HepG2 (cell line): ENCODE data around the gene CXCL17. TPM values are rescaled to one million over a fixed set of nuclear protein-coding genes. Genes with fewer than 3 reads are reported as not detected.

Experiments used
- E2F2 ChIP-seq: sonication (generic); formaldehyde crosslinking; IDR thresholded peaks from 2 replicates; pipeline ENCODE4 v1.4.0; 2020; ENCODE audit warnings: missing genetic modification reagents, borderline replicate concordance
- EP300 ChIP-seq, 3 experiments: sonication (generic) in 1 of 3; formaldehyde crosslinking in 1 of 3; IDR thresholded peaks; 2 replicates each; pipeline versions ENCODE4 v1.5.1 to v1.6.1; 2011 to 2020; ENCODE audit warnings: low read depth in 2 of 3, low read length in 2 of 3, borderline replicate concordance in 1 of 3, improper control_type of control experiment in 1 of 3, mild to moderate bottlenecking in 1 of 3, missing genetic modification reagents in 1 of 3, moderate library complexity in 1 of 3
- GZF1 ChIP-seq: sonication (generic); formaldehyde crosslinking; IDR thresholded peaks from 2 replicates; pipeline ENCODE4 v1.5.1; 2020; ENCODE audit warnings: mild to moderate bottlenecking, missing genetic modification reagents
- KAT2B ChIP-seq: fragments of 150-350 bp; IDR thresholded peaks from 2 replicates; pipeline ENCODE4 v1.6.1; 2014; ENCODE audit warnings: low read depth, low read length, borderline replicate concordance
- KLF11 ChIP-seq: IDR thresholded peaks from 2 replicates; pipeline ENCODE4 v1.6.1; 2016; ENCODE audit warnings: missing compliant biosample characterization
- MAF1 ChIP-seq: sonication (generic); formaldehyde crosslinking; IDR thresholded peaks from 2 replicates; pipeline ENCODE4 v1.5.0; 2020; ENCODE audit warnings: missing genetic modification reagents, borderline replicate concordance
- MBD4 ChIP-seq: IDR thresholded peaks from 2 replicates; pipeline ENCODE4 v1.6.1; 2012; ENCODE audit warnings: low read length, inconsistent platforms, borderline replicate concordance
- PAWR ChIP-seq: sonication (generic); formaldehyde crosslinking; IDR thresholded peaks from 2 replicates; pipeline ENCODE4 v1.4.0; 2020; ENCODE audit warnings: missing genetic modification reagents, mild to moderate bottlenecking, borderline replicate concordance
- RCOR2 ChIP-seq: IDR thresholded peaks from 2 replicates; pipeline ENCODE4 v1.6.1; 2016; ENCODE audit warnings: missing biosample characterization, missing genetic modification reagents
- RERE ChIP-seq: IDR thresholded peaks from 2 replicates; pipeline ENCODE4 v1.6.1; 2016; ENCODE audit warnings: low read depth, missing genetic modification reagents, missing compliant biosample characterization
- TP53 ChIP-seq: sonication (generic); formaldehyde crosslinking; conservative IDR thresholded peaks from 2 replicates; pipeline ENCODE4 v1.4.0; 2020; ENCODE audit warnings: missing genetic modification reagents
- ZBTB14 ChIP-seq: sonication (generic); formaldehyde crosslinking; IDR thresholded peaks from 2 replicates; pipeline ENCODE4 v1.4.0; 2020; ENCODE audit warnings: missing genetic modification reagents
- ZBTB44 ChIP-seq: sonication (generic); formaldehyde crosslinking; IDR thresholded peaks from 2 replicates; pipeline ENCODE4 v1.4.0; 2020; ENCODE audit warnings: missing genetic modification reagents
- ZBTB7A ChIP-seq: sonication (generic); formaldehyde crosslinking; IDR thresholded peaks from 2 replicates; pipeline ENCODE4 v1.8.0; 2022; ENCODE audit warnings: mild to moderate bottlenecking, missing genetic modification reagents
- ZMYM2 ChIP-seq: sonication (generic); formaldehyde crosslinking; IDR thresholded peaks from 2 replicates; pipeline ENCODE4 v1.8.0; 2022; ENCODE audit warnings: mild to moderate bottlenecking, missing genetic modification reagents
- ZNF256 ChIP-seq: sonication (generic); formaldehyde crosslinking; conservative IDR thresholded peaks from 2 replicates; pipeline ENCODE4 v1.4.0; 2020; ENCODE audit warnings: missing genetic modification reagents
- ZNF615 ChIP-seq: sonication (generic); formaldehyde crosslinking; IDR thresholded peaks from 2 replicates; pipeline ENCODE4 v1.5.0; 2020; ENCODE audit warnings: mild to moderate bottlenecking, missing genetic modification reagents, borderline replicate concordance
- ZSCAN25 ChIP-seq: sonication (generic); formaldehyde crosslinking; IDR thresholded peaks from 2 replicates; pipeline ENCODE4 v1.8.0; 2022; ENCODE audit warnings: mild to moderate bottlenecking, missing genetic modification reagents
- polyA plus RNA-seq, 8 experiments: library from polyadenylated mRNA; depleted of rRNA in 3 of 8; stranded (reverse) in 7 of 8; unstranded in 1 of 8; fragments of >200 nt; fragmentation: Illumina TruSeq in 4 of 8; extraction: Trizol in 4 of 8; gene quantifications; 2 replicates each; pipeline versions ENCODE4 v1.2.1 to v1.2.3, GENCODE V29; 2011 to 2016; ENCODE audit warnings: low read depth in 4 of 8, missing spikeins in 1 of 8, mixed read lengths in 1 of 8; ENCODE audit not compliant: insufficient read depth in 1 of 8
- total RNA-seq, 5 experiments: library from RNA; depleted of rRNA; stranded (reverse); fragments of >200 nt; fragmentation: Illumina TruSeq; extraction: Trizol; gene quantifications; 2 replicates each; pipeline ENCODE4 v1.2.3, GENCODE V29; 2016; ENCODE audit warnings: low read depth in 1 of 5

CXCL17 gene
- total and polyA plus RNA-seq, 2 of the 13 experiments (the other 11 are each of a cell fraction or from before 2014, with no cell fraction given), result 0.12 TPM; not detected in 1

GRCh38 chr19:42450314-42450934 is 7.7 kb upstream of the CXCL17 start (continued):
- TF ChIP-seq RERE (CRISPR knock-in tag) (no peak; the same call in 1 of the 2 replicates), KAT2B (no peak), ZSCAN25 (CRISPR knock-in tag) (peak; percentile 67), PAWR (CRISPR knock-in tag) (no peak), TP53 (no peak), ZMYM2 (peak; percentile 93), ZBTB14 (CRISPR knock-in tag) (no peak), ZNF256 (CRISPR knock-in tag) (no peak), ZNF615 (CRISPR knock-in tag) (no peak), MAF1 (CRISPR knock-in tag) (no peak), MBD4 (no peak), KLF11 (CRISPR knock-in tag) (0 out of 2 replicates have a peak, but pooled peaks have one; percentile 31), GZF1 (0 out of 2 replicates have a peak, but pooled peaks have one; percentile 52), EP300 (IDR thresholded peaks at IDR 0.05; ENCODE audit: low read depth in 2 of 2, low read length in 2 of 2) (peak; percentile 62 to 92; a peak in 3 of 4 replicates), EP300 (CRISPR knock-in tag; IDR thresholded peaks at IDR 0.05; ENCODE audit: borderline replicate concordance) (peak; percentile 93), ZBTB44 (CRISPR knock-in tag) (no peak), ZBTB7A (no peak; the same call in 1 of the 2 replicates), RCOR2 (CRISPR knock-in tag) (peak; percentile 92), E2F2 (CRISPR knock-in tag) (no peak)
